ENCODE data around the gene APOL4. TPM values are rescaled to one million over a fixed set of nuclear protein-coding genes. Genes with fewer than 3 reads are reported as not detected.

Gene APOL4
- total and polyA plus RNA-seq, 4 donors: 5.9 to 15.9 (median 9.1) TPM

GRCh38 chr22:36246718-36247117, 45.1 kb upstream of the APOL4 start:
- no peak overlapping the region for H3K9ac ChIP-seq (ENCODE audit: insufficient read depth in 1 of 2, low read length in 2 of 2)
- no peaks in the 10 kb centered on the region for H3K27me3 ChIP-seq (ENCODE audit: control insufficient read depth in 3 of 3, insufficient read depth in 3 of 3, low read length in 2 of 3)
- WGBS, 2 donors: 82 to 94% methylated on average over 3 of the region's 3 CpGs
- H3K27ac ChIP-seq (ENCODE audit: low read depth in 1 of 2, low read length in 1 of 2): no peak overlapping the region
- ATAC-seq (ENCODE audit: insufficient read depth, low FRiP score) (no peak), DNase-seq (no peak)
- H3K4me3 ChIP-seq: no peak overlapping the region
- no peaks in the 10 kb centered on the region for H3K9me3 ChIP-seq (ENCODE audit: control insufficient read depth in 4 of 4, insufficient read depth in 3 of 4, low read length in 3 of 4)
- no peak for TF ChIP-seq CTCF (IDR thresholded peaks at IDR 0.05; ENCODE audit: control extremely low read depth, extremely low read depth)
- no peaks in the 10 kb centered on the region for H3K36me3 ChIP-seq (ENCODE audit: control insufficient read depth in 4 of 4, insufficient read depth in 4 of 4, low read length in 4 of 4)
- peaks cover 0 to 10% (median 0%) of the 10 kb centered on the region in 5 donors for H3K4me1 ChIP-seq (ENCODE audit: control insufficient read depth in 5 of 5, insufficient read depth in 5 of 5, low read length in 5 of 5)

GRCh38 chr22:36245805-36246356, 44.3 kb upstream of the APOL4 start:
- H3K9me3 ChIP-seq (ENCODE audit: control insufficient read depth in 4 of 4, insufficient read depth in 3 of 4, low read length in 3 of 4): no peaks in the 10 kb centered on the region
- H3K36me3 ChIP-seq (ENCODE audit: control insufficient read depth in 4 of 4, insufficient read depth in 4 of 4, low read length in 4 of 4): no peaks in the 10 kb centered on the region
- peaks cover 0 to 10% (median 0%) of the 10 kb centered on the region in 5 donors for H3K4me1 ChIP-seq (ENCODE audit: control insufficient read depth in 5 of 5, insufficient read depth in 5 of 5, low read length in 5 of 5)
- no peak overlapping the region for H3K9ac ChIP-seq (ENCODE audit: insufficient read depth in 1 of 2, low read length in 2 of 2)
- DNase-seq (no peak), ATAC-seq (ENCODE audit: insufficient read depth, low FRiP score) (no peak)
- no peaks in the 10 kb centered on the region for H3K27me3 ChIP-seq (ENCODE audit: control insufficient read depth in 3 of 3, insufficient read depth in 3 of 3, low read length in 2 of 3)
- no peak for TF ChIP-seq CTCF (IDR thresholded peaks at IDR 0.05; ENCODE audit: control extremely low read depth, extremely low read depth)
- 69 to 95% methylated on average over 4 of the region's 4 CpGs for WGBS, 2 donors
- no peak overlapping the region for H3K27ac ChIP-seq (ENCODE audit: low read depth in 1 of 2, low read length in 1 of 2)
- H3K4me3 ChIP-seq: no peak overlapping the region

GRCh38 chr22:36244522-36245391, 43.1 kb upstream of the APOL4 start:
- 79 to 91% methylated on average over 5 of the region's 5 CpGs for WGBS, 2 donors
- DNase-seq (no peak), ATAC-seq (ENCODE audit: insufficient read depth, low FRiP score) (no peak)
- no peak overlapping the region for H3K9ac ChIP-seq (ENCODE audit: insufficient read depth in 1 of 2, low read length in 2 of 2)
- H3K27me3 ChIP-seq (ENCODE audit: control insufficient read depth in 3 of 3, insufficient read depth in 3 of 3, low read length in 2 of 3): no peaks in the 10 kb centered on the region
- no peak for TF ChIP-seq CTCF (IDR thresholded peaks at IDR 0.05; ENCODE audit: control extremely low read depth, extremely low read depth)
- peak overlapping the region in 1 of 2 donors; percentile 36 for H3K27ac ChIP-seq (ENCODE audit: low read depth in 1 of 2, low read length in 1 of 2)
- H3K9me3 ChIP-seq (ENCODE audit: control insufficient read depth in 4 of 4, insufficient read depth in 3 of 4, low read length in 3 of 4): no peaks in the 10 kb centered on the region
- H3K4me1 ChIP-seq (ENCODE audit: control insufficient read depth in 5 of 5, insufficient read depth in 5 of 5, low read length in 5 of 5): peaks cover 0 to 10% (median 1%) of the 10 kb centered on the region in 5 donors
- no peaks in the 10 kb centered on the region for H3K36me3 ChIP-seq (ENCODE audit: control insufficient read depth in 4 of 4, insufficient read depth in 4 of 4, low read length in 4 of 4)
- H3K4me3 ChIP-seq: no peak overlapping the region
